ENCODE results near the gene GPR139. TPM values are rescaled to one million over a fixed set of nuclear protein-coding genes. Genes with fewer than 3 reads are reported as not detected.

The GPR139 gene
- total RNA-seq, 1 experiment from 2014 or later = not detected

GRCh38 chr16:20026361-20027072 is 47.2 kb downstream of the GPR139 start:
- CTCF ChIA-PET = no interaction called here
- H2AFZ ChIP-seq = no peak overlapping the region
- no peaks in the 10 kb centered on the region for H3F3A ChIP-seq (ENCODE audit: insufficient read depth, low read depth)
- POLR2A ChIA-PET (ENCODE audit: unreplicated experiment) = interaction anchor here (1.0 kb wide), 1 partner anchor 264 kb away, joined by 4 read pairs; no protein-coding TSS in a partner anchor
- no peaks in the 10 kb centered on the region for H3K9me3 ChIP-seq (ENCODE audit: insufficient read depth, low read depth)
- no peak overlapping the region for H3K27ac ChIP-seq
- BruUV-seq (replicated peaks) = no TSS peak
- H3K9me2 ChIP-seq (ENCODE audit: insufficient read depth) = 0 out of 2 replicates have a peak, but pooled peaks cover 3% of the 10 kb centered on the region
- intact Hi-C loops (cut with micrococcal nuclease; ENCODE audit: unreplicated experiment) = no loop called here
- H3K27me3 ChIP-seq (ENCODE audit: insufficient read depth, low read depth) = peaks cover 9% of the 10 kb centered on the region
- H3K4me2 ChIP-seq = no peak overlapping the region
- no peaks in the 10 kb centered on the region for H3K79me2 ChIP-seq (ENCODE audit: low read depth)
- no peaks in the 10 kb centered on the region for H3K36me3 ChIP-seq (ENCODE audit: low read depth)
- DNase-seq = no peak
- no peaks in the 10 kb centered on the region; the same call in 1 of the 2 replicates for H4K20me1 ChIP-seq (ENCODE audit: insufficient read depth)
- TF ChIP-seq CTCF (conservative IDR thresholded peaks at IDR 0.05) (no peak), EZH2 (IDR thresholded peaks at IDR 0.05; ENCODE audit: low read depth) (no peak)
- no peak overlapping the region for H3K4me3 ChIP-seq
- H3K4me1 ChIP-seq (replicated peaks; ENCODE audit: insufficient read depth) = no peaks in the 10 kb centered on the region

DNA sequence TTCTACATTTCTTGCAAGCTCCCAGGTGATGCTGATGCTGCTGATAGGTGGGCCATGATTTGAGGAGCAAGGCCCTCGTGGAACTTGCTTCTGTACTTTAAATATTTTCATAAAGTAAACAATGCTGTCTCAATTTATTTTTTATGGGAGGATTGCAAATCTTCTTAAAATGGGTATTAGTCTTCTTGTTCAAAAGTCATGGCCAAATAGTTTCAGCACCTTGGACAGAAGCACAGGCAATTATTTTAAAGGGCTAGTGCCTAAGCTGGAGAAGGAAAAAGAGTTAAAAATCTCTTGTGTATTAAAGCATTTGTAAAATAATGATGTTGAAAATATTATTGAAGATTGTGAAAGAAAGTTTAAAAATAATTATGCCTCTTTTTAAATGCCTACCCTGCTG is 50.5 kb downstream of the GPR139 start:
- CTCF ChIA-PET = no interaction called here
- no peak for TF ChIP-seq EZH2 (IDR thresholded peaks at IDR 0.05; ENCODE audit: low read depth)
- TF ChIP-seq CTCF (conservative IDR thresholded peaks at IDR 0.05) = no peak
- no TSS peak for BruUV-seq (replicated peaks)
- POLR2A ChIA-PET (ENCODE audit: unreplicated experiment) = no interaction called here
- Histone ChIP-seq H3K36me3 (ENCODE audit: low read depth) (no peaks in the 10 kb centered on the region), H4K20me1 (ENCODE audit: insufficient read depth) (no peaks in the 10 kb centered on the region; the same call in 1 of the 2 replicates), H3K9me3 (ENCODE audit: insufficient read depth, low read depth) (no peaks in the 10 kb centered on the region), H3F3A (ENCODE audit: insufficient read depth, low read depth) (no peaks in the 10 kb centered on the region), H3K4me3 (no peak overlapping the region), H3K27me3 (ENCODE audit: insufficient read depth, low read depth) (no peaks in the 10 kb centered on the region), H2AFZ (no peak overlapping the region), H3K9me2 (ENCODE audit: insufficient read depth) (0 out of 2 replicates have a peak, but pooled peaks cover 3% of the 10 kb centered on the region), H3K79me2 (ENCODE audit: low read depth) (no peaks in the 10 kb centered on the region), H3K4me2 (no peak overlapping the region), H3K4me1 (replicated peaks; ENCODE audit: insufficient read depth) (no peaks in the 10 kb centered on the region), H3K27ac (no peak overlapping the region)
- intact Hi-C loops (cut with micrococcal nuclease; ENCODE audit: unreplicated experiment) = no loop called here
- no peak for DNase-seq

DNA sequence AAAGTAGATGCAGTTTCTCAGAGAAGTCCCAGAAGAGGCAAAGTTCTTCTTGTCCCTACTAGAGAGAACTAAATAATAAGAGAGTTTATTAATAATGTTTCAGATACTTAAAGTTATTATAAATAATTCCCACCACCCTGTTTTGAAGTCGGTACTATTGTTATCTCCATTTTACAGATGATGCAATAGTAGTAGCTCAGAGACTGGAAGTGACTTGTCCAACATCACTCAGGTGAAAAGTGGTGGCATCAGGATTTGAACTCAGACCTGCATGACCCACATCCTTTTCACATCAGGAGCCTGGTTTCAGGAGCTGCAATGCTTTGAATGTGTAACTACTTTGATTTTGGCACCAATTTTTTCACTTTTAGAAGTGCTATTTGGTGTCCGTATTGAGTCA is 52.7 kb downstream of the GPR139 start:
- Histone ChIP-seq H3K36me3 (ENCODE audit: low read depth) (no peaks in the 10 kb centered on the region), H3K9me3 (ENCODE audit: insufficient read depth, low read depth) (no peaks in the 10 kb centered on the region), H3K27me3 (ENCODE audit: insufficient read depth, low read depth) (no peaks in the 10 kb centered on the region), H3K4me1 (replicated peaks; ENCODE audit: insufficient read depth) (no peaks in the 10 kb centered on the region), H3K79me2 (ENCODE audit: low read depth) (no peaks in the 10 kb centered on the region), H3K4me2 (no peak overlapping the region), H3K4me3 (no peak overlapping the region), H2AFZ (no peak overlapping the region), H3K27ac (no peak overlapping the region), H3F3A (ENCODE audit: insufficient read depth, low read depth) (no peaks in the 10 kb centered on the region), H4K20me1 (ENCODE audit: insufficient read depth) (no peaks in the 10 kb centered on the region; the same call in 1 of the 2 replicates), H3K9me2 (ENCODE audit: insufficient read depth) (0 out of 2 replicates have a peak, but pooled peaks cover 3% of the 10 kb centered on the region)
- ChIA-PET POLR2A (ENCODE audit: unreplicated experiment) (no interaction called here), CTCF (no interaction called here)
- DNase-seq = no peak
- intact Hi-C loops (cut with micrococcal nuclease; ENCODE audit: unreplicated experiment) = no loop called here
- no TSS peak for BruUV-seq (replicated peaks)
- TF ChIP-seq CTCF (conservative IDR thresholded peaks at IDR 0.05) (no peak), EZH2 (IDR thresholded peaks at IDR 0.05; ENCODE audit: low read depth) (no peak)
